Astrocyte of the hippocampus (primary cell): ENCODE measurements around the gene FAF1.
"Not testable (repeated sequence)": the region's sequence is repeated elsewhere in the genome, so short reads cannot be mapped to it uniquely, and the experiment has no call there.

Experiments
- DNase-seq: peaks from one replicate; pipeline ENCODE4 v3.0.0; 2011; ENCODE audit warnings: low read depth, low spot score

Gene FAF1

GRCh38 chr1:50566405-50566804 lies 393.7 kb downstream of the FAF1 start:
- no peak for DNase-seq

- no peak for DNase-seq
Observed at GRCh38 chr1:50564417-50564816, 395.6 kb downstream of the FAF1 start.

DNA sequence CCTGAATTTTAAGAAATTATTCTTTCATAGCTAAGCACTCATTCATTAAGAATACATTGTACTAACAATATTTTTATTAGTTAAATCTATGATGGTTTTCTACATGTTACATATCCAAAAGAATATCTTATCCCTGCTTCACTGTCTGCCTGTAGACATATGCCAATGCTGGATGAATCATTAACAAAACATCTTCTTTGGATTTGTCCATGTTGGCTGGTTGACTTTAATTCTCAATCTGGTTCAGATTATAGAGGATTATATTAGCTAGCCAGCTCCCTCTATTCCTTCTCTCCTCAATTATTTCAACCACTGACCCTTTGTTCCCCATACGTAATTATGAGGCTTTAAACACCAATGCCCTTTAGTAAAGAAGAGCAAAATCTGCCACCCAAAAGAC lies 398.0 kb downstream of the FAF1 start:
- DNase-seq = no peak

- no peak for DNase-seq
Observed at GRCh38 chr1:50559421-50559820, 400.6 kb downstream of the FAF1 start.

DNA sequence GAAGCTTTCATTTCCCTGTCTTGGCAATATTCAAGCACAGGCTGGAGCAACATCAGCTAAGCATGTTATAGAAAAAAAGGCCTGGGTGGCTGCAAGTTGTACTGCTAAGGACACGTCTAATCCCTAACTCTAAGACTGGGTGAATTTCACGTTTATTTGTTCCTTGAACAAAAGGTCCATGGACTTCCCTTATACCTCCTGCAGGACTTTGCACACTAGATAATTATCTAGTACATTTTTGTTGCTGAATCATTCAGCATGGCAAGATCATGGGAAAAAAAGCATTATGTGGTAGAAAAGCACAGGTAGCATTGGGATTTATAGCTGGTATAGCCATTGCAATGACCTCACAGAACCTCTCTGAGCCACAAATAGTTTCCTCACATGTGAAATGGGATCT lies 406.1 kb downstream of the FAF1 start:
- no peak for DNase-seq

- DNase-seq = no peak
Observed at GRCh38 chr1:50548243-50548642, 411.8 kb downstream of the FAF1 start.

DNA sequence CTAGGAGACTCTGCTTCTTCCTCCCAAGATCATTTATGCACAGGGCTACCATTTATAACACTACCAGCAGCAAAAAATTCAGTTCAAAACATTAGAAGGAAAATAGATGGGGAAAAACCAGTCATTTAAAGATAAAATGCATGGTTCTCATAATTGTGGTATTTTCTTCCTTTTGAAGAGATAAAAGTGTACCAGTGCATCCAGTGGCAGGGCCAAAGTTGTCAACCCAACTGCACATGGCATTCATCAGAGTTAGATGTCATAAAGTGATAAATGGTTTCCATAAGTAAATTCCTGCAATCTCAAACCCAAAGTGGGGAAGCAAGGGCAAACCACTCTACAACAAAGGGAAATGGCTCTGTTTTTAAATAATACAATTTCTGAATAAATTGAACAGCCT lies 417.7 kb downstream of the FAF1 start:
- no peak for DNase-seq

GRCh38 chr1:50538476-50538875 lies 421.6 kb downstream of the FAF1 start:
- no peak for DNase-seq

DNA sequence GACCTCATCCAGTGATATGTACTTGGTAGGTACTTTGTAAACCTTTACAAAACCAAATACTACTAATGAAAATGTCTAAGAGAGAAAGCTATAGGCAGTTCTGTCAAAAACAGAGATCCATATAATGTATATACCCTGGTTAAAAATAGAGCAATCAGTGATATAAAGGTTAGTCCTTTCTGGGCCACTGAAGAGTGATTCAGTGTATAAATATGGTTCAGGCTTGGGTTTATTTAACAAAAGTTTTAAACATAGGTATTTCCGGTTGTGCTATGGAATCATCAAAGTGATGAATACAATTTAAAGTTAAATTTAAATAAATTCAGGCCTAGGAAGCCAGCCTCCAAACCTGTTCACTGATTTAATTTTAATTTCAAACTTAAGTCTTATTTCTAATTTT lies 428.5 kb downstream of the FAF1 start:
- no peak for DNase-seq

GRCh38 chr1:50531027-50531426 lies 429.0 kb downstream of the FAF1 start:
- no peak for DNase-seq

- DNase-seq = no peak
Observed at GRCh38 chr1:50529510-50529909, 430.6 kb downstream of the FAF1 start.

DNA sequence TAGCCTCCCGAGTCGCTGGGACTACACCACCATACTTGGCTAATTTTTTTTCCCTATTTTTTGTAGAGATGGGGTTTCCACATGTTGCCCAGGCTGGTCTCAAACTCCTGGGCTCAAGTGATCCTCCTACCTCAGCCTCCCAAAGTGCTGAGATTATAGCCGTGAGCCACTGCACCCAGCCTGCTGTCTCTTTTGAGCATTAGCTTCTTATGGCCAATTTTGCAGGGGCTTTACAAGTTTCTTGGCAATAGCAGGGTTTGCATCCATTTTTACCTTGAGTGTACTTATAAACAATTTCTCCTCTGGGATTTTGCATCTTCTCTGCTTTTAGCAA lies 432.1 kb downstream of the FAF1 start:
- not testable (repeated sequence) for DNase-seq

GRCh38 chr1:50527249-50527986 lies 432.6 kb downstream of the FAF1 start:
- DNase-seq = no peak

GRCh38 chr1:50526431-50526830 lies 433.6 kb downstream of the FAF1 start:
- DNase-seq = no peak

DNA sequence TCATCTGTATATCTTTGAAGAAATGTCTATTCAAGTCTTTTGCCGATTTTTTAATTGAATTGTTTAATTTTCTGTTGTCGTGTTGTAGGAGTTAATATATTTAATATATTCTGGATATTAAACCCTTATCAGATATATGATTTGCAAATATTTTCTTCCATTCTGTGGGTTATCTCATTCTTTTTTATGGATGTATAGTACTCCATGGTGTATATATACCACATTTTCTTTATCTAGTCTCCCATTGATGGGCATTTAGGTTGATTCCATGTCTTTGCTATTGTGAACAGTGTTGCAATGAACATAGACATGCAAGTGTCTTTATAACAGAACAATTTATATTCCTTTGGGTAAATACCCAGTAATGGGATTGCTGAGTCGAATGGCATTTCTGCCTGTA lies 436.5 kb downstream of the FAF1 start:
- DNase-seq = no peak

DNA sequence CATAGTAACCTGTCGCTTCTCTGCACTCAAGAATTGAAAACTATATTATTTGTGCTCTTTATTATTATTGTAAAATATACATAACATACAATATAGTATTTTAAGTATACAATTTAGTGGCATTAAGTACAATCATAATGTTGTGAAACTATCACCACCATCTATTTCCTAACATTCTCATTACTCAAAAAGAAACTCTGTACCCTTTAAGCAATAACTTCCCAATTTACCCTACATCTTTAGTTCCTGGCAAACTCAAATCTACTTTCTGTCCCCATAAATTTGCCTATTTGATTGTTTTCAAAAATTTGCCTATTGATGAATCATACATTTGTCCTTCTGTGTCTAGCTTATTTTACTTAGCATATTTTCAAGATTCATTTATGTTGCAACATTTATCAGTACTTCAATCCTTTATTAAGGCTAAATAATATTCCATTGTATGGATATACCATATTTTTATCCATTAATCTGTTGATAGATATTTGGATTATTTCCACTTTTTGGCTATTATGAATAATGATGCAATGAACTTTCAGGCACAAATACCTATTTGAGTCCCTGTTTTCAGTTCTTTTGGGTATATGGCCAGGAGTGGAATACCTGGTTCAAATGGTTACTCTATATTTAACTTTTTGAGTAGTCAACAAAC lies 437.2 kb downstream of the FAF1 start:
- no peak for DNase-seq

DNA sequence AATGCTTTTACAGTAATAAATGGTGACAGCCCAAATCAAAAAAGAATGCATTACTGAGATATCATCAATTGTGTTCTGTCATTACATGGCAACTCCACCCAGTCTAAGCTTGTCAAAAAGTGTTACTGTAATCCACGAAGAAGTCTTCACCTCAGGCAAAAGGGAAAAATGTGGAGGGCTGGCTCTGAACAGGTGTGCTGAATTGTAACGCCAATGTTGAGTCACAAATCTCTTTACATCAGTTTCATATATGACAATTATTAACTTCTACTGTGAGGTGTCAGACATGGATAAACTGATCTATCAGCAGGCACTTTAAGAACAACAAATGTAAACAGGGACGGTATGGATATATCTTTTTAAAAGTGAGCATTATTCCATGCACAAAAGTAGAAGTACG lies 438.4 kb downstream of the FAF1 start:
- DNase-seq = no peak

- DNase-seq = no peak
Observed at GRCh38 chr1:50517488-50517887, 442.6 kb downstream of the FAF1 start.

- DNase-seq = no peak
Observed at GRCh38 chr1:50516056-50516455, 444.0 kb downstream of the FAF1 start.

DNA sequence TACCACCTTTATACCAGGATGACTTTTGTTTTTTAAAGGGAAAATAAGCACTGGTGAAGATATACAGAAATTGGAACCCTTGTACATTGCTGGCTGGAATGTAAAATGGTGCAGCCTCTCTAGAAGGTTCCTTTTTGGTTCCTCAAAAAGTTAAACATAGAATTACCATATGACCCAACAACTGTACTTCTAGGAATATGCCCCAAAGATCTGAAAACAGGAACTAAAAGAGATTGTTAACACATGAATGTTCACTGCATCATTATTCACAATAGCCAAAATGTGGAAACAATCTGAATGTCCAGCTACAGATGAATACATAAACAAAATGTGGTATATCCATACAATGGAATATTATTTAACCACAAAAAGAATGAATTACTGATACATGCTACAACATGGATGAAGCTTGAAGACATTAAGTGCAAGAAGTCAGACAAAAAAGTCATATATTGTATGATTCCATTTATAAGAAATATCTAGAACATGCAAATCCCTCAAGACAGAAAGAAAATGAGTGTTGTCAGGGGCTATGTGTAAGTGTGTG lies 452.0 kb downstream of the FAF1 start:
- no peak for DNase-seq

DNA sequence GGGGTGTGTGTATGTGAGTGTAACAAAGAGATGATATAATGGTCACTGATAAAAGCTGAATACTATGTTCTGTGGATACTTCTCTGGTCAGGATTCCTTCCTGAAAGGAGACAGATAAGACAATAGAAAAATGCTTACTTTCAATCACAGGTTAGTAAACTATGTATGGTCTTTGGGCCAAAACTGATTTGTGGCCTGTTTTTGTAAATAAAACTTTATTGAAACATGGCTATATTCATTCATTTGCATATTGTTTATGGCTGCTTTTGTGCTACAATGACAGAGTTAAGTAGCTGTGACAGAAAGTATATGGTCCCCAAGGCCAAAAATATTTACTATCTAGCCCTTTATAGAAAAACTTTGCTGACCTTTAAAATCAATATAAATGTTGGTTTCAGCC lies 454.6 kb downstream of the FAF1 start:
- DNase-seq = no peak

DNA sequence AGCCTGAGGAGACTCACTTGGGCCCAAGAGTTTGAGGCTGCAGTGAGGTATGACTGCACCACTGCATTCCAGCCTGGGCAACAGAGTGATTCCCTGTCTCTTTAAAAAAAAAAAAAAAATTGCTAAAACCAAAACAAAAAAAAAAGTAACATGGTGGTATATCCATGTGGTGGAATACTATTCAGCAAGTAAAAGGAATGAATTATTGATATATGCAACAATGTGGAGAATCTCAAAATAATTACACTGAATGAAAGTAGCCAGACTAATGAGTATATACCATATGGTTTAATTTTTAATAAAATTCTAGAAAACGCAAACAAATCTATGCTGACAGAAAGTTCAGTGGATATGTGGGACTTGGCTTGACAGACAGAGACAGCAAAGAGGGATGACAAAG lies 456.6 kb downstream of the FAF1 start:
- DNase-seq = no peak

DNA sequence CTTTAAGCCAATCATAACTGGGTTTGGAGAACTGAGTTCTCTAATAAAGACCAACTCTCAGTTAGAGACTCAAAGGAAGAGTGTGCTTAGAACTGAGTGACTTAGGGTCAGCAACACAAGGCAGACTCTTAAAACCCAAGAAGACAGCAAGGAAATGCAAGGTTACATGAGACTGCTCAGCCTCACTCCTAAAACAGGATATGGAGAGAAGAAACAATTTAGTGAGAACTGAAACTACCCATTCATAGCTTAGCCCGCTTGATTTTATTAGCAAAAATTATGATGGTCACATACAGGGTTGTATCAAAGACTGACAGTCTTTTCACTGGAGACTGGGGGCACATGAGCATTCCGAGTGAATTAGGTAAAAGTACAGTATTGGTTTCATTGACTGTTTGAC lies 457.9 kb downstream of the FAF1 start:
- DNase-seq = no peak
